Lung (tissue), 12 donors: ENCODE results near the gene EDARADD. TPM values are rescaled to one million over a fixed set of nuclear protein-coding genes. Genes with fewer than 3 reads are reported as not detected.

Experiments
- ATAC-seq: fragments of 200-7000 bp; cut with Tn5 transposase; one replicate; pipeline ENCODE4 v1.9.1; 2020; ENCODE audit warnings: moderate number of reproducible peaks; ENCODE audit not compliant: insufficient read depth, low FRiP score
- DNase-seq, 3 donors: peaks; one replicate each; pipeline ENCODE4 v3.0.0-alpha.2; 2013 to 2017
- H3K27ac ChIP-seq, 2 donors: one replicate each; pipeline ENCODE4 v1.5.1; 2013; ENCODE audit warnings: mild to moderate bottlenecking in 2 of 2, moderate library complexity in 2 of 2, control low read depth in 1 of 2, inconsistent platforms in 1 of 2, low read depth in 1 of 2, low read length in 1 of 2
- H3K27me3 ChIP-seq, 3 donors: one replicate each; pipeline ENCODE4 v1.5.1; 2013; ENCODE audit warnings: low read length in 2 of 3; ENCODE audit not compliant: control insufficient read depth in 3 of 3, insufficient read depth in 3 of 3
- H3K36me3 ChIP-seq, 4 donors: one replicate each; pipeline ENCODE4 v1.5.1; 2013; ENCODE audit warnings: low read length in 4 of 4, mild to moderate bottlenecking in 1 of 4, moderate library complexity in 1 of 4; ENCODE audit not compliant: control insufficient read depth in 4 of 4, insufficient read depth in 4 of 4
- H3K4me1 ChIP-seq, 5 donors: one replicate each; pipeline ENCODE4 v1.5.1; 2013; ENCODE audit warnings: low read length in 5 of 5, mild to moderate bottlenecking in 2 of 5, moderate library complexity in 1 of 5; ENCODE audit not compliant: control insufficient read depth in 5 of 5, insufficient read depth in 5 of 5
- H3K4me3 ChIP-seq: one replicate; pipeline ENCODE4 v1.5.1; 2013; ENCODE audit warnings: mild to moderate bottlenecking, control low read depth, moderate library complexity
- H3K9ac ChIP-seq, 2 donors: one replicate each; pipeline ENCODE4 v1.5.1; 2013; ENCODE audit warnings: low read length in 2 of 2, control low read depth in 1 of 2; ENCODE audit not compliant: insufficient read depth in 1 of 2
- H3K9me3 ChIP-seq, 4 donors: one replicate each; pipeline ENCODE4 v1.5.1; 2013; ENCODE audit warnings: low read length in 3 of 4, mild to moderate bottlenecking in 1 of 4, moderate library complexity in 1 of 4; ENCODE audit not compliant: control insufficient read depth in 4 of 4, insufficient read depth in 3 of 4
- WGBS, 2 donors: extraction: QIAGEN DNeasy Blood & Tissue Kit; methylation state at CpG; one replicate each; pipeline ENCODE4 v1.1.7; 2013; 5-methylcytosine and 5-hydroxymethylcytosine counted together
- polyA plus RNA-seq, 2 donors: library from polyadenylated mRNA; stranded (reverse); fragments of 200-250 nt; gene quantifications; one replicate each; pipeline ENCODE4 v1.2.1, GENCODE V29; 2013
- total RNA-seq, 2 donors: library from RNA; depleted of rRNA in 1 of 2; stranded (reverse); fragments of >200 nt in 1 of 2; gene quantifications; one replicate each; pipeline ENCODE4 v1.2.1, GENCODE V29; 2014 to 2021
- TF ChIP-seq, protein P1 (sequence below): IDR thresholded peaks from 2 replicates; pipeline ENCODE4 v1.5.1; 2012; ENCODE audit warnings: mild to moderate bottlenecking; ENCODE audit errors: control extremely low read depth, extremely low read depth
- donor health status: control.
- donor health status: control.
- donor health status: Bipolar disorder and iron deficiency.
- donor health status: healthy.
- donor health status: DM: yes; HTN: yes; CAD: no.

The EDARADD gene
- total and polyA plus RNA-seq, 4 donors = 0.37 to 2.3 (median 1.1) TPM

DNA sequence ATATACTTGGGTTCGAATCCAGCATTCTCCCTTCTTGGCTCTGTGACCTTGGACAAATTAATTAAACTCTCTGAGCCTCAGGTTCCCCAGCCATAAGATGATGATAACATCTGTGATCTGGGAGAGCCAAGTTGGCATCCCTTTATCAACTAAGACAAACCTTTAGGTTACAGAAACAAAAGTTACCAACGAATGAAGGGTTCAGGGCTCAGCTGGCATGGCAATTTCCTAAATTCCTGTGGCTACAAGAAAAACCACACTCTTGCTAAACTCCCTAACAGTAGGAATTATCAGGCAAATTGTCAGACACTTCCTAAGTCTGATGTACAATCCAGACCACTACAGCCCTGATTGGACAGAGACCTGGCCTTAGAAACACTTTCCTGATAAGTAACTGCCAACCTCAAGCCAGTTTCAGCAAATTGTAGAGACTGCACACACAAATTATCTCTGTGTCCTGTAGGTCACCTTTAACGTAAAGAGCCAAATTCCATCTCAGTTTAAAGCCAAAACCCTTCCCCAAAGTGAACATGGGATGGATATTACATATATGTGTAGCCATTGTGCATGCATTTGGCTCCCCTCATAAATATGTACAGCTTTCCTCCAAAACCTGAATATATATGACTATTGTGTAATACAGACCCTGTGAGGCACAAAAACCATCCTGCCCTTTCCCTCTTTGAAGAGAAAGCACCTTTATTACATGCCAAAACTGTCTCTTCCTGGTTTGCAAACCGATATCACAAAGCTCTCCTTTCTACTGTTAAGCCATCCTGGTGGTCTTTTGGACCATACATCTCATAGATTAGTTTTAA is 39.5 kb upstream of the EDARADD start:
- Histone ChIP-seq H3K27ac (no peak overlapping the region), H3K4me3 (no peak overlapping the region), H3K4me1 (peaks cover 0 to 7% (median 0%) of the 10 kb centered on the region in 5 donors), H3K27me3 (no peaks in the 10 kb centered on the region), H3K9me3 (no peaks in the 10 kb centered on the region), H3K36me3 (no peaks in the 10 kb centered on the region), H3K9ac (no peak overlapping the region)
- WGBS, 2 donors = 37 to 47% methylated on average over 4 of the region's 4 CpGs
- DNase-seq = peak in 1 of 3 donors; percentile 4
- ATAC-seq = peak; percentile 19
- TF ChIP-seq, protein P1, sequence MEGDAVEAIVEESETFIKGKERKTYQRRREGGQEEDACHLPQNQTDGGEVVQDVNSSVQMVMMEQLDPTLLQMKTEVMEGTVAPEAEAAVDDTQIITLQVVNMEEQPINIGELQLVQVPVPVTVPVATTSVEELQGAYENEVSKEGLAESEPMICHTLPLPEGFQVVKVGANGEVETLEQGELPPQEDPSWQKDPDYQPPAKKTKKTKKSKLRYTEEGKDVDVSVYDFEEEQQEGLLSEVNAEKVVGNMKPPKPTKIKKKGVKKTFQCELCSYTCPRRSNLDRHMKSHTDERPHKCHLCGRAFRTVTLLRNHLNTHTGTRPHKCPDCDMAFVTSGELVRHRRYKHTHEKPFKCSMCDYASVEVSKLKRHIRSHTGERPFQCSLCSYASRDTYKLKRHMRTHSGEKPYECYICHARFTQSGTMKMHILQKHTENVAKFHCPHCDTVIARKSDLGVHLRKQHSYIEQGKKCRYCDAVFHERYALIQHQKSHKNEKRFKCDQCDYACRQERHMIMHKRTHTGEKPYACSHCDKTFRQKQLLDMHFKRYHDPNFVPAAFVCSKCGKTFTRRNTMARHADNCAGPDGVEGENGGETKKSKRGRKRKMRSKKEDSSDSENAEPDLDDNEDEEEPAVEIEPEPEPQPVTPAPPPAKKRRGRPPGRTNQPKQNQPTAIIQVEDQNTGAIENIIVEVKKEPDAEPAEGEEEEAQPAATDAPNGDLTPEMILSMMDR = no peak

DNA sequence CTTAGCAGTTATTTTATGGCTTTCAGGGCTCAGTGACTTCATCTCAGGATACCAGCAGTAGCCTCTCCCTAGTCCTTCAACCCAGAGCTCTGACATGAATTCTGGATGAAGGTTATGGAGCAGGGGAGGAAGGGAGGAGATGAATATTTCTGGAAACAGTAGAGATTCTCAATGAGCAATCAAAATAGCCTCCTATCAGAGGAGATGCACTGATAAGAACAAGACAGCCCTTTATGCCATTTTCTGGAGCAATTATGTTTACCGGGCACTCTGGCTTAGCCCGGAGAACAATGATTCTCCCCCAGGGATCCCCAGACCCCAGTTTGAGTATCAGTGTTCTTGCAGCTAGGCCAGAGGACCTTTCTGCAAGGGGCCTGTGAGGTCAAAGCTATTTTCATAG is 37.9 kb upstream of the EDARADD start:
- Histone ChIP-seq H3K4me1 (peaks cover 0 to 7% (median 0%) of the 10 kb centered on the region in 5 donors), H3K27ac (no peak overlapping the region), H3K4me3 (no peak overlapping the region), H3K36me3 (no peaks in the 10 kb centered on the region), H3K9me3 (no peaks in the 10 kb centered on the region), H3K27me3 (no peaks in the 10 kb centered on the region), H3K9ac (no peak overlapping the region)
- ATAC-seq = no peak
- no peak for DNase-seq
- TF ChIP-seq, protein P1 = no peak
- 71 to 86% methylated on average over 2 of the region's 2 CpGs for WGBS, 2 donors

DNA sequence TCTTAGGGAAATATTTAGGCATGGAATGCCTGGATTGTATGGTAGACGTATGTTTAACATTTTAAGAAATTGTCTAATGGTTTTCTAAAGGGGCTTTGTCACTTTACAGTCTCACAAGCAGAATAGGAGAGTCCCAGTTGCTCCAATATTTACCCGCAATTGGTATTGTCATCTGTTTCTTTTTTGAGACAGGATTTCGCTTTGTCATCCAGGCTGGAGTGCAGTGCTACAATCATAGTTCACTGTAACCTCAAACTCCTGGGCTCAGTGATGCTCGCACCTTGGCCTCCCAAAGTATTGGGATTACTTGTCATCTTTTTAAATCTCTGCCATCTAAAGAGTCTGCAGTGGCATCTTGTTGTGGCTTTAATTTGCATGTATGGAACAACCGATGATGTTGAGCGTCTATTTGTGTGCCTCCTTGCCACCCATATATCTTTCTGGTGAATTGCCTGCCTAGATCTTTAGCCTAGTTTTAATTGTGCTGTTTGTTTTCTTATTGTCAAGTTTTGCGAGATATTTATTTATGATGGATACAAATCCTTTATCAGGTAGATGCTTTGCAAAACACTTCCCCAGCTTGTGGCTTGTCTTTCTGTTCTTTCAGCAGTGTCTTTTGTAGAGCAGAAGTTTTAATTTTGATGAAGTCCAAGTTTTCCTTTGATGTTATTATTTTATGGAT is 32.0 kb upstream of the EDARADD start:
- Histone ChIP-seq H3K27me3 (no peaks in the 10 kb centered on the region), H3K4me1 (no peaks in the 10 kb centered on the region), H3K9me3 (no peaks in the 10 kb centered on the region), H3K9ac (no peak overlapping the region), H3K36me3 (no peaks in the 10 kb centered on the region), H3K4me3 (no peak overlapping the region), H3K27ac (no peak overlapping the region)
- 90 to 93% methylated on average over 7 of the region's 7 CpGs for WGBS, 2 donors
- TF ChIP-seq, protein P1 = no peak
- no peak for DNase-seq
- ATAC-seq = no peak
